H1 (cell line): ENCODE results near the gene FGF18.

Experiments used
- BACH1 ChIP-seq: IDR thresholded peaks from 2 replicates; pipeline ENCODE4 v1.6.1; 2012; ENCODE audit warnings: low read length, improper control_type of control experiment
- CREB1 ChIP-seq: IDR thresholded peaks from 2 replicates; pipeline ENCODE4 v1.6.1; 2012; ENCODE audit warnings: inconsistent platforms

DNA sequence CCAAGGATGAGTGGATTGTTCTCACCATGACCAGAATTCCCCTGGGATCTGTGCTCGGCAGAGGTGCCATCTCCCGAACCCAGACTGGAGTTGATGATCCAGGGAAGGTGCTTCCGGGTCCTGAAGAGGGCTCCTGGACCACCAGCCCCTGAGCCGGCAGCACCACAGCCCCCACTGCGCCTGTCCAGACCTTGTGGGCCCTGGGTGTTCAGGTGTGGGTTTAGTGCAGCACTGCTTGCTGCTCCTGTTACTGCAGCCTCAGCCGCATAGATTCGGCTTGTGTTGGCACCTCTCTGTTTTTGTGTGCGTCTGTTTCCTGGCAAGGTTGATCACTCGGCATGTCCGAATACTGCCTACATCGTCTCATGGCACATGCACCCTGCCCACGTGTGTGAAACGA, 48.1 kb upstream of the FGF18 start:
- TF ChIP-seq BACH1 (no peak), CREB1 (no peak)
